ENCODE results near the gene APBB2. TPM values are rescaled to one million over a fixed set of nuclear protein-coding genes. Genes with fewer than 3 reads are reported as not detected.

APBB2 gene
- total and polyA plus RNA-seq, 12 donors: 5.2 to 35.4 (median 26.3) TPM

- Histone ChIP-seq H3K4me1 (peaks cover 0 to 55% (median 42%) of the 10 kb centered on the region in 9 donors), H3K4me3 (no peak overlapping the region), H3K9me3 (peaks cover 0 to 9% (median 0%) of the 10 kb centered on the region in 11 donors), H3K27me3 (no peaks in the 10 kb centered on the region), H3K27ac (peak overlapping the region in 1 of 10 donors; percentile 28), H3K36me3 (peaks cover 0 to 8% (median 0%) of the 10 kb centered on the region in 9 donors)
- intact Hi-C loops (cut with DNase I): loop anchor here in 4 of 10 donors (5.0 to 10.0 kb wide), 3 partner anchors 64 to 88 kb away; partner anchors contain the start of gene APBB2 (in 2 of the 4)
- DNase-seq: no peak
- WGBS, 2 donors: 91 to 95% methylated on average over 6 of the region's 6 CpGs
- TF ChIP-seq CTCF (IDR thresholded peaks at IDR 0.05): no peak
- ATAC-seq: no peak
These were observed 73.9 kb downstream of the APBB2 start for GRCh38 chr4:41140410-41140809.

- peaks cover 0 to 9% (median 0%) of the 10 kb centered on the region in 11 donors for H3K9me3 ChIP-seq
- no peak overlapping the region for H3K4me3 ChIP-seq
- ATAC-seq (no peak), DNase-seq (no peak)
- H3K36me3 ChIP-seq: peaks cover 0 to 8% (median 0%) of the 10 kb centered on the region in 9 donors
- H3K4me1 ChIP-seq: peaks cover 0 to 55% (median 37%) of the 10 kb centered on the region in 9 donors
- 84 to 97% methylated on average over 7 of the region's 7 CpGs for WGBS, 2 donors
- no peak for TF ChIP-seq CTCF (IDR thresholded peaks at IDR 0.05)
- intact Hi-C loops (cut with DNase I): loop anchor here in 1 of 10 donors (5.0 kb wide), 1 partner anchor 36 kb away; no protein-coding TSS in a partner anchor
- no peaks in the 10 kb centered on the region for H3K27me3 ChIP-seq
- H3K27ac ChIP-seq: no peak overlapping the region
These were observed 76.5 kb downstream of the APBB2 start for GRCh38 chr4:41137879-41138278.

GRCh38 chr4:41136456-41136855, 77.9 kb downstream of the APBB2 start:
- no peak for TF ChIP-seq CTCF (IDR thresholded peaks at IDR 0.05)
- H3K4me1 ChIP-seq: peaks cover 0 to 52% (median 29%) of the 10 kb centered on the region in 9 donors
- H3K36me3 ChIP-seq: no peaks in the 10 kb centered on the region
- no peak for ATAC-seq
- no peaks in the 10 kb centered on the region for H3K27me3 ChIP-seq
- WGBS, 2 donors: 54 to 69% methylated on average over 3 of the region's 3 CpGs
- H3K27ac ChIP-seq: peak overlapping the region in 1 of 10 donors; percentile 30
- intact Hi-C loops (cut with DNase I): loop anchor here in 1 of 10 donors (5.0 kb wide), 1 partner anchor 34 kb away; no protein-coding TSS in a partner anchor
- no peak for DNase-seq
- peaks cover 0 to 9% (median 0%) of the 10 kb centered on the region in 11 donors for H3K9me3 ChIP-seq
- H3K4me3 ChIP-seq: no peak overlapping the region

- 55 to 56% methylated on average over 2 of the region's 2 CpGs for WGBS, 2 donors
- Histone ChIP-seq H3K9me3 (peaks cover 0 to 9% (median 0%) of the 10 kb centered on the region in 11 donors), H3K4me1 (peaks cover 0 to 51% (median 28%) of the 10 kb centered on the region in 9 donors), H3K27me3 (no peaks in the 10 kb centered on the region), H3K36me3 (no peaks in the 10 kb centered on the region), H3K27ac (peak overlapping the region in 1 of 10 donors; percentile 41), H3K4me3 (no peak overlapping the region)
- ATAC-seq (no peak), DNase-seq (no peak)
- intact Hi-C loops (cut with DNase I): loop anchor here in 1 of 10 donors (5.0 kb wide), 1 partner anchor 34 kb away; no protein-coding TSS in a partner anchor
- TF ChIP-seq CTCF (IDR thresholded peaks at IDR 0.05): no peak
These were observed 78.5 kb downstream of the APBB2 start for GRCh38 chr4:41135801-41136200.

Measured in heart right ventricle (tissue), 16 donors.